ENCODE results near the gene JMJD1C.

JMJD1C gene

GRCh38 chr10:63421591-63421990 is 44.2 kb downstream of the JMJD1C start:
- Histone ChIP-seq H3K4me1 (peaks cover 16% of the 10 kb centered on the region), H3K4me3 (no peak overlapping the region), H3K36me3 (replicated peaks) (no peaks in the 10 kb centered on the region), H3K27me3 (ENCODE audit: low read depth) (no peaks in the 10 kb centered on the region), H3K9me3 (no peaks in the 10 kb centered on the region)
- in situ Hi-C loops (cut with MboI; ENCODE audit: low sequenced_read_pairs) = no loop called here
- no peak for DNase-seq (ENCODE audit: low spot score in 2 of 2)

- H3K4me3 ChIP-seq = no peak overlapping the region
- H3K9me3 ChIP-seq = no peaks in the 10 kb centered on the region
- H3K27me3 ChIP-seq (ENCODE audit: low read depth) = no peaks in the 10 kb centered on the region
- no peak for DNase-seq (ENCODE audit: low spot score in 2 of 2)
- peaks cover 13% of the 10 kb centered on the region; the same call in 1 of the 2 replicates for H3K4me1 ChIP-seq
- H3K36me3 ChIP-seq (replicated peaks) = no peaks in the 10 kb centered on the region
- in situ Hi-C loops (cut with MboI; ENCODE audit: low sequenced_read_pairs) = no loop called here
Observed at GRCh38 chr10:63416376-63416775, 49.4 kb downstream of the JMJD1C start.

- in situ Hi-C loops (cut with MboI; ENCODE audit: low sequenced_read_pairs) = no loop called here
- Histone ChIP-seq H3K36me3 (replicated peaks) (no peaks in the 10 kb centered on the region), H3K4me1 (peaks cover 13% of the 10 kb centered on the region; the same call in 1 of the 2 replicates), H3K27me3 (ENCODE audit: low read depth) (no peaks in the 10 kb centered on the region), H3K9me3 (no peaks in the 10 kb centered on the region), H3K4me3 (no peak overlapping the region)
- no peak for DNase-seq (ENCODE audit: low spot score in 2 of 2)
Observed at GRCh38 chr10:63415640-63416244, 50.0 kb downstream of the JMJD1C start.

DNA sequence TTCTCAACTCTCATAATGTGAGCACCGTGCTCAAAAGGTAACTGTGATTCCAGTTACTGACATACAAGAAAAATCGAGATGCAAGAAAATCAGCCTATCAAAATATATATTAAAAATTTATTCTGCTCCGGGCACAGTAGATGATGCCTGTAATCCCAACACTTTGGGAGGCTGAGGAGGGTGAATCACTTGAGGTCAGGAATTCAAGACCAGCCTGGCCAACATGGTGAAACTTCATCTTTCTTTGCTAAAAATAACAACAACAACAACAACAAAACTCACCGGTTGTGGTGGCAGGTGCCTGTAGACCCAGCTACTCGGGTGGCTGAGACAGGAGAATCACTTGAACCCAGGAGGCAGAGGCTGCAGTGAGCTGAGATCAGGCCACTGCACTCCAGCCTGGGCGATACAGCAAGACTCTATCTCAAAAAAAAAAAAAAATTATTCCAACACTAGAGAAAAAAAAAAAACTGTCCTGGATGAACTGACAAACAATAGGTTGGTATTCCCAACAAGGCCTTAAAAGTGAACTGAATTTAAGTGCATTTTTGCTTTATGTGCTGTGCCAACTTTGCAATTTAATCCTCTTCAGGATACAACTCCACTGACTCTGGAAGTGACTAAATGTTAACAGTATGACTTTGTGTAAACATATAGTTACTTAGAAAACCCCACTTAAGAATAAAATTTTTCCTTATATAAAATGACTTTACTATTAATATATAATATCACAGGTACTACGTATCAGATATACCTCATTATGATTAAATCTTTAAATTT is 51.1 kb downstream of the JMJD1C start:
- H3K27me3 ChIP-seq (ENCODE audit: low read depth) = no peaks in the 10 kb centered on the region
- no peak overlapping the region for H3K4me3 ChIP-seq
- in situ Hi-C loops (cut with MboI; ENCODE audit: low sequenced_read_pairs) = no loop called here
- H3K36me3 ChIP-seq (replicated peaks) = no peaks in the 10 kb centered on the region
- peaks cover 13% of the 10 kb centered on the region; the same call in 1 of the 2 replicates for H3K4me1 ChIP-seq
- no peaks in the 10 kb centered on the region for H3K9me3 ChIP-seq
- DNase-seq (ENCODE audit: low spot score in 2 of 2) = no peak

GRCh38 chr10:63413429-63413828 is 52.3 kb downstream of the JMJD1C start:
- no peaks in the 10 kb centered on the region for H3K9me3 ChIP-seq
- no peak for DNase-seq (ENCODE audit: low spot score in 2 of 2)
- no peaks in the 10 kb centered on the region for H3K36me3 ChIP-seq (replicated peaks)
- H3K4me1 ChIP-seq = peaks cover 12% of the 10 kb centered on the region; the same call in 1 of the 2 replicates
- in situ Hi-C loops (cut with MboI; ENCODE audit: low sequenced_read_pairs) = no loop called here
- H3K4me3 ChIP-seq = no peak overlapping the region
- H3K27me3 ChIP-seq (ENCODE audit: low read depth) = no peaks in the 10 kb centered on the region

DNA sequence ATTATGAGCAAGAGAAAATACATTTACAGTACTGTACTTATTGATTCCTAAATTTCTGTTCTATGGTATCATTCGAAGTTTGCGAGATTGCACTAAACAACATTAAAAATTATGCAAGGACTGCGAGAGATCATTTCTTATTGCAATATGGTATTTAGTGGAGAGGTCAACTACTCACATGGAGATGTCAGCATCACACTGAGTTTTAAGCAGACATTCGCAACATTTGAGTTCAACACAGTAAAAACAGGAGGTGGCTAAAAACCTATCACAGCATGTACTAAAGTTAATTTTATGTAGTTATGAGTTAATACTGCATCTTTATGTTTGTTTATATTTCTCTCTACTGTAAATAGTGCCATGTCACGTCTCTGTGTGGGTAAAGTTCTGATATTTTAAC is 53.5 kb downstream of the JMJD1C start:
- in situ Hi-C loops (cut with MboI; ENCODE audit: low sequenced_read_pairs) = no loop called here
- no peaks in the 10 kb centered on the region for H3K36me3 ChIP-seq (replicated peaks)
- no peaks in the 10 kb centered on the region for H3K9me3 ChIP-seq
- no peaks in the 10 kb centered on the region for H3K27me3 ChIP-seq (ENCODE audit: low read depth)
- peaks cover 5% of the 10 kb centered on the region; the same call in 1 of the 2 replicates for H3K4me1 ChIP-seq
- H3K4me3 ChIP-seq = no peak overlapping the region
- no peak for DNase-seq (ENCODE audit: low spot score in 2 of 2)

DNA sequence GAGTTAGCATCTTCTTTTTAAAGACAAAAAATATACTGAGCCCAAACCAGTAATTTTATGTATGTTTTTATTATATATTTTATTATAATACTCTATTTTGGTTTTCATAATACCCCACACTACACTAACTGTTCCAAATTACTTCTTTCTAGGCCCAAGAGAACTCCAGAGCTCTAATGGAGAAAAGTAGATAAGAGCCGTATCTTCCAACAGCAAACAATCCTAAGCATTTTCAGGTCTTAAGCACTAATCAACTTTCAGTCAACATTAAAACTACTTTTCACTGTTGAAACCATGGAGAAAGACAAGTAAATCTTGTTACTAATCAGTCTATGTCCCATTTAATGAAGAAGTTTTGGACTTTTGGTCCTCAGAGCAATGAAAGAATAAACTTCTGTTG is 55.1 kb downstream of the JMJD1C start:
- Histone ChIP-seq H3K36me3 (replicated peaks) (no peaks in the 10 kb centered on the region), H3K4me1 (peaks cover 5% of the 10 kb centered on the region), H3K27me3 (ENCODE audit: low read depth) (no peaks in the 10 kb centered on the region), H3K9me3 (no peaks in the 10 kb centered on the region), H3K4me3 (no peak overlapping the region)
- DNase-seq (ENCODE audit: low spot score in 2 of 2) = no peak
- in situ Hi-C loops (cut with MboI; ENCODE audit: low sequenced_read_pairs) = no loop called here

GRCh38 chr10:63409465-63410027 is 56.2 kb downstream of the JMJD1C start:
- Histone ChIP-seq H3K9me3 (no peaks in the 10 kb centered on the region), H3K27me3 (ENCODE audit: low read depth) (no peaks in the 10 kb centered on the region), H3K4me1 (peaks cover 5% of the 10 kb centered on the region), H3K4me3 (no peak overlapping the region), H3K36me3 (replicated peaks) (no peaks in the 10 kb centered on the region)
- no peak for DNase-seq (ENCODE audit: low spot score in 2 of 2)
- in situ Hi-C loops (cut with MboI; ENCODE audit: low sequenced_read_pairs) = no loop called here

DNA sequence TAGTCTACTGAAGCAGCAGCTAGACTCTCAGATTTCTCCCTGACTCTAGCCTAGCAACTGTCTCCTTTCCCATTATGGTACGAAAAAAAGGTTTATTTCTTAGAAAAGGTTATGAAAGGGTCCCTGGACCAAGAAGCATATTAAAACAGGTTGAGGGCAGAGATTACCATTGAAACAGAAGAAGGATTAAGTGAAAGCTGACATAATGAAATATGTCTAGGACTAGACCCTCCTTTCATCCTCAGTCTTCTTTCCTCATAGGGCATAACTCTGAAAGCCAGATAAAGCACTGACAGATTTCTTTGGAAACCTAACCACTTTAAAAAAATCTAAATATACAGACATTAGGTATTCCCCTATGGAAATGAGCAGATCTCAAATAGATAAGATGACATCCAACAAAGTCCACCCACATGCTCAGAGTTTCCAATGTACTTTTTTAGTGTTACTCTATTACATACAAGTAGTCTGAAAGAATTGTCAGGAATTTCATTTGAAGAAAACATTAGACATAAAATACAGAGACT is 58.6 kb downstream of the JMJD1C start:
- in situ Hi-C loops (cut with MboI; ENCODE audit: low sequenced_read_pairs) = no loop called here
- peaks cover 5% of the 10 kb centered on the region for H3K4me1 ChIP-seq
- no peaks in the 10 kb centered on the region for H3K27me3 ChIP-seq (ENCODE audit: low read depth)
- no peaks in the 10 kb centered on the region for H3K36me3 ChIP-seq (replicated peaks)
- peak in 1 of 2 experiments; percentile 67 for DNase-seq (ENCODE audit: low spot score in 2 of 2)
- no peaks in the 10 kb centered on the region for H3K9me3 ChIP-seq
- no peak overlapping the region for H3K4me3 ChIP-seq

DNA sequence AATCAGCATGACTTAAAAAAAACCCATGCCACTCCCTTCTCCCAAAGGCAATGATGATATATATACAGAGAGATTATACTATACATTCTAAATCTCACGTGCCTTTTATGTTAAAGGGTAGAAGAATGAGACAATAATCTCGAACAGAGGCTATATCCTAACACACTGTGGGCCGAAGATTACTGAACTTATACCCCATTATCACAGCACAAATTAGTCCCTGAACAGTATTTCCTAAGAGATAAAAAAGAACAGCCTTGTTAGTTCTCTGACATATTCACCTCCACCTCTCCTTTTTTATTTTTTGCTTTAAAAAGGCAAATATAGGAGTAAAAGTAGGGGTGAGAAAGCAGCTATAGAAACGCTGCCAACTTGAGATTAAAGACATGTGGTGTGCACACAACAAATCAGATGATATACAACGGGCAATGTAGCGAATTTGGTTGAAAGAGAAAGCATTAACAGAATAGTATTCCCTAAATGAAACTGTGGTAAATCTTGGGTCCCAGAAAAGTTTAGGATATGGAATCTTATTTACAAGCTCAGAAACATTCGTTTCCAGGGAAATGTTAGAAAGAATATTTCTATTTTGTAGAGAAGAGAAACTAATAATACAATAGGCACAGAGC is 69.5 kb downstream of the JMJD1C start:
- in situ Hi-C loops (cut with MboI; ENCODE audit: low sequenced_read_pairs) = no loop called here
- Histone ChIP-seq H3K4me1 (peaks cover 2% of the 10 kb centered on the region; the same call in 1 of the 2 replicates), H3K9me3 (no peaks in the 10 kb centered on the region), H3K36me3 (replicated peaks) (no peaks in the 10 kb centered on the region), H3K4me3 (no peak overlapping the region), H3K27me3 (ENCODE audit: low read depth) (no peaks in the 10 kb centered on the region)
- no peak for DNase-seq (ENCODE audit: low spot score in 2 of 2)

- no peak for DNase-seq (ENCODE audit: low spot score in 2 of 2)
- in situ Hi-C loops (cut with MboI; ENCODE audit: low sequenced_read_pairs) = no loop called here
- Histone ChIP-seq H3K9me3 (no peaks in the 10 kb centered on the region), H3K4me3 (no peak overlapping the region), H3K36me3 (replicated peaks) (no peaks in the 10 kb centered on the region), H3K27me3 (ENCODE audit: low read depth) (no peaks in the 10 kb centered on the region), H3K4me1 (peaks cover 2% of the 10 kb centered on the region; the same call in 1 of the 2 replicates)
Observed at GRCh38 chr10:63393050-63393449, 72.7 kb downstream of the JMJD1C start.

DNA sequence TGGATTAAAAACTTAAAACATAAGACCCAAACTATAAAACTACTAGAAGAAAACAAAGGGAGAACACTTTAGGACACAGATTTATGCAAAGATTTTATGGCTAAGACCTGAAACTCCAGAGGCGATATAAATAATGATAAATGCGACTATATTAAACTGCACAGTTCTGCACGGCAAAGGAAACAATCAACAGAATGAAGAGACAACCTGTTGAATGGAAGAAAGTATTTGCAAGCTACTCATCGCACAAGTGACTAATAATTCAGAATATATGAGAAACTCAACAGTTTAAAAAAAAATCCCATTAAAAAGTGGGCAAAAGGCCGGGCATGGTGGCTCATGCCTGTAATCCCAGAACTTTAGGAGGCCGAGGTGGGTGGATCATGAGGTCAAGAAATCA is 73.6 kb downstream of the JMJD1C start:
- no peaks in the 10 kb centered on the region for H3K9me3 ChIP-seq
- in situ Hi-C loops (cut with MboI; ENCODE audit: low sequenced_read_pairs) = no loop called here
- H3K36me3 ChIP-seq (replicated peaks) = no peaks in the 10 kb centered on the region
- DNase-seq (ENCODE audit: low spot score in 2 of 2) = no peak
- H3K4me1 ChIP-seq = peaks cover 2% of the 10 kb centered on the region; the same call in 1 of the 2 replicates
- no peaks in the 10 kb centered on the region for H3K27me3 ChIP-seq (ENCODE audit: low read depth)
- no peak overlapping the region for H3K4me3 ChIP-seq

DNA sequence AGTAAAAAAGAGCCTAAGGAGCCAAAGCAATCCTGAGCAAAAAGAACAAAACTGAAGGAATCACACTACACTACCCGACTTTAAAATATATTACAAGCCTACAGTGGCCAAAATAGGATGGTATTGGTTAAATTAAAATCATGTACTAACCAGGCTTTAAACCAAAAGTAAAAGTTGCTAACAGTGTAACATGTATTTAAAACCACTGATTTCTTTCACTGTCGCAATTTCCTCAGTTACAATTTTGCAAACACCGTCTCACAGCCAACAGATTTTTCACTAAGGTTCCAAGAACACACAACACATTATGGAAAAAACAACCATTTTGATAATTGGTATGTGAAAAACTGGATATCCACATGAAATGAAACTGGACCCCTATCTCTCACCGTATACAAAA is 74.0 kb downstream of the JMJD1C start:
- no peaks in the 10 kb centered on the region for H3K27me3 ChIP-seq (ENCODE audit: low read depth)
- H3K36me3 ChIP-seq (replicated peaks) = no peaks in the 10 kb centered on the region
- no peak for DNase-seq (ENCODE audit: low spot score in 2 of 2)
- H3K9me3 ChIP-seq = no peaks in the 10 kb centered on the region
- in situ Hi-C loops (cut with MboI; ENCODE audit: low sequenced_read_pairs) = no loop called here
- H3K4me3 ChIP-seq = no peak overlapping the region
- peaks cover 2% of the 10 kb centered on the region; the same call in 1 of the 2 replicates for H3K4me1 ChIP-seq
